Measurements from ENCODE around the gene RNF220.

GRCh38 chr1:44617703-44618029 is 212.6 kb downstream of the RNF220 start:
- TF ChIP-seq CTCF (IDR thresholded peaks at IDR 0.05) (no peak), POLR2A (IDR thresholded peaks at IDR 0.05) (no peak)

Data from heart left ventricle (tissue), 13 donors.